Type B pancreatic cell (in vitro differentiated cells): Measurements from ENCODE around the gene MMRN2. TPM values are rescaled to one million over a fixed set of nuclear protein-coding genes. Genes with fewer than 3 reads are reported as not detected.

Experiments used
- DNase-seq: peaks from one replicate; pipeline ENCODE4 v3.0.0; 2021; ENCODE audit warnings: mixed read lengths; ENCODE audit not compliant: unreplicated experiment; ENCODE audit errors: extremely low spot score
- H3K27ac Mint-ChIP-seq: 2 replicates; pipeline ENCODE4 v1.8.0; 2021; ENCODE audit warnings: mild to moderate bottlenecking, mixed read lengths
- H3K27me3 Mint-ChIP-seq: 2 replicates; pipeline ENCODE4 v1.8.0; 2021; ENCODE audit warnings: mixed read lengths
- H3K36me3 Mint-ChIP-seq: 2 replicates; pipeline ENCODE4 v1.8.0; 2021; ENCODE audit warnings: mixed read lengths
- H3K4me1 Mint-ChIP-seq: one replicate; pipeline ENCODE4 v1.8.0; 2021; ENCODE audit warnings: mixed read lengths; ENCODE audit not compliant: unreplicated experiment
- H3K4me3 Mint-ChIP-seq: 2 replicates; pipeline ENCODE4 v1.8.0; 2021; ENCODE audit warnings: mild to moderate bottlenecking, mixed read lengths
- H3K9me3 Mint-ChIP-seq: 2 replicates; pipeline ENCODE4 v1.8.0; 2021; ENCODE audit warnings: mixed read lengths
- CTCF ChIP-seq: fragments of 200-600 bp; sonication (generic); conservative IDR thresholded peaks from 2 replicates; pipeline ENCODE4 v1.5.0; 2021; ENCODE audit warnings: antibody characterized with exemption, mild to moderate bottlenecking
- total RNA-seq: library from RNA; stranded (reverse); gene quantifications from 2 replicates; pipeline ENCODE4 v1.2.1, GENCODE V29; 2021; ENCODE audit warnings: low replicate concordance

The MMRN2 gene
- total RNA-seq, 1 donor from 2014 or later, result 5.5 TPM

- Mint-ChIP-seq H3K4me3 (peak overlapping the region; percentile 89), H3K27ac (peak overlapping the region; percentile 95), H3K4me1 (peaks cover 42% of the 10 kb centered on the region), H3K27me3 (peaks cover 4% of the 10 kb centered on the region), H3K36me3 (peaks cover 4% of the 10 kb centered on the region), H3K9me3 (no peaks in the 10 kb centered on the region)
- no peak for DNase-seq
- TF ChIP-seq CTCF, result no peak
These were observed 13.0 kb upstream of the MMRN2 start for GRCh38 chr10:86970162-86970981.

- H3K4me3 Mint-ChIP-seq, result peak overlapping the region; percentile 78
- peaks cover 44% of the 10 kb centered on the region for H3K4me1 Mint-ChIP-seq
- H3K9me3 Mint-ChIP-seq, result no peaks in the 10 kb centered on the region
- TF ChIP-seq CTCF, result no peak
- H3K27ac Mint-ChIP-seq, result peak overlapping the region; percentile 61
- no peak for DNase-seq
- peaks cover 4% of the 10 kb centered on the region for H3K27me3 Mint-ChIP-seq
- peaks cover 5% of the 10 kb centered on the region for H3K36me3 Mint-ChIP-seq
These were observed 12.1 kb upstream of the MMRN2 start for GRCh38 chr10:86969421-86970041.

DNA sequence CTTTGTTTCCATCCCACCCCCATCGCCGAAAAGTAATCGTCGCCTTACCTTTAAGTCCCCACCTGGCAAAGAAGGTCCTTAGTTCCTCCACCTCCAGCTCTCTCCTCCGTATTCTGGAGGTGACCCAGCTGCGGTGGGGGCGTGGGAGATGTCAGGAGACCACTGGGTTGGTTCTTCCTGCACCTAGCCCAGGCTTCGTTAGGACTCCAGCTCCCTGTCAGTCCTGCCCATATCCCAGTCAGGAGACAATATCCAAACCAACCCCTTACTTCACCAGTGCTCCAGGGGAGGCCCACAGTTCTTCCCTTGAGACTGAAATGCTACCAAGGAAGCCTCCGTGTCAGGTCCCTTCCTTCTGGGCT lies 11.6 kb upstream of the MMRN2 start:
- Mint-ChIP-seq H3K9me3 (no peaks in the 10 kb centered on the region), H3K27ac (peak overlapping the region; percentile 61), H3K27me3 (peaks cover 4% of the 10 kb centered on the region), H3K36me3 (peaks cover 3% of the 10 kb centered on the region), H3K4me1 (peaks cover 41% of the 10 kb centered on the region), H3K4me3 (peak overlapping the region; percentile 78)
- DNase-seq, result no peak
- TF ChIP-seq CTCF, result no peak

DNA sequence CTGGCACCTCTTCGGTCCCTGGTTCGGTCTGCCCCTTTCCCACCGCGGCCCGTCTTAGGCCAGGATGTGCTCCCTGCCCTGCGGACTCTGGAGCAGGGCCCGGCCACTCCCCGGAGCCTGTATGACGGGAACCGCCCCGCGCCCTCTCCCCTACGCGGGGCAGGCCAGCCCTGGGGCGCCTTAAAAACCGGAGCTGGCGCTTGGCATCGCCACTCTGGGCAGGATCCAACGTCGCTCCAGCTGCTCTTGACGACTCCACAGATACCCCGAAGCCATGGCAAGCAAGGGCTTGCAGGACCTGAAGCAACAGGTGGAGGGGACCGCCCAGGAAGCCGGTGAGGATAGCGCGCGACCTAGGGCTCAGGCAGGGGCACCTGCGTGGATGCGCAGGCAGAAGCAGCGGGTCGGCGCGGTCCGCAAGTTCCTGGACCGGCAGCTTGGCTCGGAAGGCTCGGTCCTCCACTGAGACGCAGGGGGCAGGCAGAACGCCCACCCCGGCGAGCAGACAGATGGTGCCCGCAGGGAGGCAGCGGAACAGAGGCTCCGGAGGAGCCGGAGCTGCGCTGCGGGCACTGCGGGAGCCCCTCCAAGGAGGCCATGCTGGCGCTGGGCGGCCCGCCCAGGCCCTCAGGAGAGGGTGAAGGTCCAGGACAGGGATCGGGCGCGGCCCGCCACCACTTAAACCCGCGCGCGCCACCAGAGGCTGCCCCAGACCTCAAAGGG lies 11.0 kb upstream of the MMRN2 start, which contains the start of gene ADIRF:
Gene ADIRF (plus strand): TSS at position 212 of the 723 bp plus-strand sequence. CDS start 63 bp downstream, at position 275.
- H3K27ac Mint-ChIP-seq, result peak within 1 kb of the TSS; percentile 61
- H3K4me3 Mint-ChIP-seq, result peak within 1 kb of the TSS; percentile 78
- DNase-seq, result no peak
- H3K9me3 Mint-ChIP-seq, result no peaks in the 10 kb centered on the region
- no peak for TF ChIP-seq CTCF
- peaks cover 4% of the 10 kb centered on the region for H3K27me3 Mint-ChIP-seq
- H3K36me3 Mint-ChIP-seq, result peaks cover 3% of the 10 kb centered on the region
- peaks cover 40% of the 10 kb centered on the region for H3K4me1 Mint-ChIP-seq

DNA sequence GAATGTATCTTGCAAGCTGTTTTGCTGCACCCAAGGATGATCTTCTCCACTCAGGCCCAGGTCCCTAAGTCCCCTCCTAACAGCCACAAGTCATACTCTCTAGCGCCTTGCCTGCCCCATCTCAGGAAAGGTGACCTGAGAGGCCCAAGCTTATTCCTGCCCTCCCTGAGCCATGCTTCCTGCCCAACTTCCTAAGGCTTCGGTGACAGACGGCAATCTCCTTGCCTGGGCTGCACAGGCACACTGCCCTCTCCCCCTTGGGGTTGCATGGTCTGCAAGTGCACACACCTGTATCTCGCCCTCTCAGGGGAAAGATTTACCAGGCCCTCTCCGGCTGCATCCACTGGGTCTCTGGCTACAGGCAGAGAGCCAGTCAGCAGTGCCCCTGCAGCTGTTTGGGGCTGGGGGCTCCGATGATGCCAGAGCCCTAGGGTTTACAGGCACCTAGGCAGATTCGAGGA lies 10.1 kb upstream of the MMRN2 start:
- DNase-seq, result no peak
- no peak for TF ChIP-seq CTCF
- no peak overlapping the region for H3K27ac Mint-ChIP-seq

More for the DNA sequence above, 10.1 kb upstream of the MMRN2 start:
- Mint-ChIP-seq H3K36me3 (peaks cover 3% of the 10 kb centered on the region), H3K9me3 (no peaks in the 10 kb centered on the region), H3K4me1 (peaks cover 31% of the 10 kb centered on the region), H3K4me3 (no peak overlapping the region), H3K27me3 (no peaks in the 10 kb centered on the region)
